ENCODE results near the gene NDUFC1. TPM values are rescaled to one million over a fixed set of nuclear protein-coding genes. Genes with fewer than 3 reads are reported as not detected.
"Not testable (repeated sequence)": the region's sequence is repeated elsewhere in the genome, so short reads cannot be mapped to it uniquely, and the experiment has no call there.

NDUFC1 gene
- total RNA-seq, 1 donor from 2014 or later = 37.5 TPM

DNA sequence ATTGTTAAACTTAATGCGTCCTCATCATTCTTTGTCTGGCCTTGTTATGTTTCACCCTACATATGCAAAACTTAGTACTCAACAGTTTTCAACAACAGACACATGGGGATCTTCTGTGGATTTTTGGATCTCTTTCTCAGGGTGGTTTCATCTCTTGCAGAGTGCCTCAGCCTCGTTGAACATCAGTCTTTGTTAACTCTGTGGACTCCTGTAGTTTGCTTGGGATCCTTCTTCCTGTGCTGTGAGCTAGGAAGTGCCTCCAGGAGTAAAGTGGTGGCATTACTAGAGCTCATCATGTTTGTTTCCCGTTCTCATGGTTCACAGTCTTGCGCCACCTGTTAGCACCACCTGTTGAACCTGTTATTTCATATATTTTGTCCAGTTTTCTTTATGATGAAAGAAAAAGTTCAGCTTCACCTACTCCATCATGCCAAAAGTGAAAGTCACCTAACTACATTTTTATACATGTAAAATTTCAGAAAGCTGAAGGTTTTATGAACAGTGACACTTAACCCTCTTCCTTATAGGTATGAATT is 27.5 kb upstream of the NDUFC1 start:
- Mint-ChIP-seq H3K9me3 (ENCODE audit: low read depth) (peaks cover 5% of the 10 kb centered on the region), H3K27me3 (ENCODE audit: low read depth) (no peaks in the 10 kb centered on the region), H3K36me3 (ENCODE audit: low read depth) (peaks cover 9% of the 10 kb centered on the region), H3K4me1 (ENCODE audit: low read depth) (peaks cover 24% of the 10 kb centered on the region), H3K27ac (ENCODE audit: unreplicated experiment) (no peak overlapping the region), H3K4me3 (ENCODE audit: unreplicated experiment) (no peak overlapping the region)
- TF ChIP-seq, protein P1, sequence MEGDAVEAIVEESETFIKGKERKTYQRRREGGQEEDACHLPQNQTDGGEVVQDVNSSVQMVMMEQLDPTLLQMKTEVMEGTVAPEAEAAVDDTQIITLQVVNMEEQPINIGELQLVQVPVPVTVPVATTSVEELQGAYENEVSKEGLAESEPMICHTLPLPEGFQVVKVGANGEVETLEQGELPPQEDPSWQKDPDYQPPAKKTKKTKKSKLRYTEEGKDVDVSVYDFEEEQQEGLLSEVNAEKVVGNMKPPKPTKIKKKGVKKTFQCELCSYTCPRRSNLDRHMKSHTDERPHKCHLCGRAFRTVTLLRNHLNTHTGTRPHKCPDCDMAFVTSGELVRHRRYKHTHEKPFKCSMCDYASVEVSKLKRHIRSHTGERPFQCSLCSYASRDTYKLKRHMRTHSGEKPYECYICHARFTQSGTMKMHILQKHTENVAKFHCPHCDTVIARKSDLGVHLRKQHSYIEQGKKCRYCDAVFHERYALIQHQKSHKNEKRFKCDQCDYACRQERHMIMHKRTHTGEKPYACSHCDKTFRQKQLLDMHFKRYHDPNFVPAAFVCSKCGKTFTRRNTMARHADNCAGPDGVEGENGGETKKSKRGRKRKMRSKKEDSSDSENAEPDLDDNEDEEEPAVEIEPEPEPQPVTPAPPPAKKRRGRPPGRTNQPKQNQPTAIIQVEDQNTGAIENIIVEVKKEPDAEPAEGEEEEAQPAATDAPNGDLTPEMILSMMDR (IDR thresholded peaks at IDR 0.05) = no peak
- DNase-seq (ENCODE audit: low spot score) = no peak

DNA sequence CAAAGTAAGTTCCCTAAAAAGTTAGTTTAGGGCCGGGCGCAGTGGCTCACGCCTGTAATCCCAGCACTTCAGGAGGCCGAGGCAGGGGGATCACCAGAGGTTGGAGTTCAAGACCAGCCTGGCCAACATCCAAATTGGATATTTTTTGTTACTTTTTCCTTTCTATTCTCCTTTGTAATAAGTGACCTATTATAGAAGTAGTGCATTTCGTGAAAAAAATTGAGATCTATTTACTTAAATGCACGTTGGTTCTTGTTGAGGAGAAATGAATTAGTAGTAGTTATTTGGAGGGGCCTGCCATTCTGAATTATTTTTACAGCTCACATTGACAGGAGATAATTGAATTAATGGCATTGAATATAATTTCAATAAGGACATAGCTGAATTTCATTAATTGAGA is 22.3 kb upstream of the NDUFC1 start:
- H3K36me3 Mint-ChIP-seq (ENCODE audit: low read depth) = peaks cover 3% of the 10 kb centered on the region
- peaks cover 3% of the 10 kb centered on the region for H3K9me3 Mint-ChIP-seq (ENCODE audit: low read depth)
- H3K27ac Mint-ChIP-seq (ENCODE audit: unreplicated experiment) = peak overlapping the region; percentile 86
- peaks cover 43% of the 10 kb centered on the region for H3K4me1 Mint-ChIP-seq (ENCODE audit: low read depth)
- H3K27me3 Mint-ChIP-seq (ENCODE audit: low read depth) = no peaks in the 10 kb centered on the region
- H3K4me3 Mint-ChIP-seq (ENCODE audit: unreplicated experiment) = no peak overlapping the region
- no peak for DNase-seq (ENCODE audit: low spot score)
- TF ChIP-seq, protein P1 (IDR thresholded peaks at IDR 0.05) = no peak

DNA sequence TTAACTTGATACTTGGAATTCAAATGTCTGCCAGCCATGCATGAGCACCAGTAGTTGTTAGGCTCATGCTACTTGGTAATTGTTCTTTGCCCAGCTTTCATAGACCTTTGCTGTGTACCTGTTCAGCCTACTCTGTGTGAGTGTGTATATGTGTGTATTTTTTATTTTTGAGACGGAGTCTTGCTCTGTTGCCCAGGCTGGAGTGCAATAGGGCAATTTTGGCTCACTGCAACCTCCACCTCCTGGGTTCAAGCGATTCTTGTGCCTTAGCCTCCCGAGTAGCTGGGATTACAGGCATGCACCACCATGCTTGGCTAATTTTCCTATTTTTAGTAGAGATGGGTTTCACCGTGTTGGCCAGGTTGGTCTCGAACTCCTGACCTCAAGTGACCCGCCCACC is 20.3 kb upstream of the NDUFC1 start:
- DNase-seq (ENCODE audit: low spot score); H3K27me3 Mint-ChIP-seq (ENCODE audit: low read depth); H3K4me3 Mint-ChIP-seq (ENCODE audit: unreplicated experiment); H3K9me3 Mint-ChIP-seq (ENCODE audit: low read depth); H3K36me3 Mint-ChIP-seq (ENCODE audit: low read depth); H3K27ac Mint-ChIP-seq (ENCODE audit: unreplicated experiment): not testable (repeated sequence)
- peaks cover 44% of the 10 kb centered on the region for H3K4me1 Mint-ChIP-seq (ENCODE audit: low read depth)

DNA sequence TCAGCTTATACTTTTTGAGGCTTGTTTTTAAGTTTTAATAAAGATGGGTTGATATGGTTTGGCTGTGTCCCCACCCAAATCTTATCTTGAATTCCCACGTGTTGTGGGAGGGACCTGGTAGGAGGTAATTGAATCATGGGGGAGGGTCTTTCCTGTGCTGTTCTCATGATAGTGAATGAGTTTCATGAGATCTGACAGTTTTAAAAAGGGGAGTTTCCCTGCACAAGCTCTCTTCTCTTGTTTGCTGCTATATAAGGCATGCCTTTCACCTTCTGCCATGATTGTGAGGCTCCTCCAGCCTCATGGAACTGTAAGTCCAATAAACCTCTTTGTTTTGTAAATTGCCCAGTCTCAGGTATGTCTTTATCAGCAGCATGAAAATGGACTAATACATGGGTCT is 19.8 kb upstream of the NDUFC1 start:
- not testable (repeated sequence) for H3K4me3 Mint-ChIP-seq (ENCODE audit: unreplicated experiment); H3K27ac Mint-ChIP-seq (ENCODE audit: unreplicated experiment); H3K27me3 Mint-ChIP-seq (ENCODE audit: low read depth); H3K9me3 Mint-ChIP-seq (ENCODE audit: low read depth); H3K36me3 Mint-ChIP-seq (ENCODE audit: low read depth); DNase-seq (ENCODE audit: low spot score)
- peaks cover 45% of the 10 kb centered on the region for H3K4me1 Mint-ChIP-seq (ENCODE audit: low read depth)

DNA sequence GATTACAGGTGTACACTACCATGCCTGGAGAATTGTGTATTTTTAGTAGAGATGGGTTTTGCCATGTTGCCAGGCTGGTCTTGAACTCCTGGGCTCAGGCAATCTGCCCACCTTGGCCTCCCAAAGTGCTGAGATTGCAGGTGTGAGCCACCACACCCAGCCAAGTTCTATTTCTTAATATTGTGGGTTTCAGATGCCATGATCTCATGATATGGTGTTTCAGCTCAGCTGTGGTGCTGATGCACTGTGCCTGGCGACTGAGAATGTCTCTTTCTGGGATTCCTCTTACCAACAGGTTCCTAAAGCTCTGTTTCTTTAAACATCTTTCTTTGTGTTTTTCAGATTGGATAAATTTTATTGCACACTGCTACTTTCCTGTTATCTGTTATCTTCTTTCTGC is 17.3 kb upstream of the NDUFC1 start:
- Mint-ChIP-seq H3K4me1 (ENCODE audit: low read depth) (peaks cover 48% of the 10 kb centered on the region), H3K9me3 (ENCODE audit: low read depth) (peaks cover 2% of the 10 kb centered on the region), H3K27ac (ENCODE audit: unreplicated experiment) (no peak overlapping the region), H3K27me3 (ENCODE audit: low read depth) (no peaks in the 10 kb centered on the region), H3K36me3 (ENCODE audit: low read depth) (peaks cover 2% of the 10 kb centered on the region), H3K4me3 (ENCODE audit: unreplicated experiment) (no peak overlapping the region)
- no peak for DNase-seq (ENCODE audit: low spot score)
- TF ChIP-seq, protein P1 (IDR thresholded peaks at IDR 0.05) = no peak

DNA sequence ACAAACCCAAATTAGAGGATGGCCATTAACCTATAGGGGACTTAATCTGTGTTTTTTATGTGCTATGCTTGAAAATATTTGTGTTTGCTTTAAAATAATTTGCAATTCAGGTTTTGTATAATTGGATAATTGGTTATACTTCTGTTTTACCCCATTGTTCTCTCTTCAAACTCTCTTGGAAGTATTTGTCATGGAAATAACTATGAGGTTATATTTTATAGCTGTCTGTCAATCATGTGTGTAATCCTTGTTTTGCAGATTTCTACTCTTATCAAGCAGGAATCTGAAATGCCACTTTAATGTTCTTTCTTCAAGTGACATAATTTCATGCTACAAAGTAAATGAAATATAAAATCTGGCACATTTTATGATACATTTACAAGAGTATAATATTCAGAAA is 15.4 kb upstream of the NDUFC1 start:
- no peak for DNase-seq (ENCODE audit: low spot score)
- Mint-ChIP-seq H3K36me3 (ENCODE audit: low read depth) (peaks cover 2% of the 10 kb centered on the region), H3K27me3 (ENCODE audit: low read depth) (no peaks in the 10 kb centered on the region), H3K9me3 (ENCODE audit: low read depth) (peaks cover 2% of the 10 kb centered on the region), H3K4me1 (ENCODE audit: low read depth) (peaks cover 50% of the 10 kb centered on the region), H3K4me3 (ENCODE audit: unreplicated experiment) (no peak overlapping the region), H3K27ac (ENCODE audit: unreplicated experiment) (no peak overlapping the region)
- TF ChIP-seq, protein P1 (IDR thresholded peaks at IDR 0.05) = no peak

Data from chondrocyte (in vitro differentiated cells).